ENCODE results near the gene EHD2. TPM values are rescaled to one million over a fixed set of nuclear protein-coding genes. Genes with fewer than 3 reads are reported as not detected.
"Not testable (repeated sequence)": the region's sequence is repeated elsewhere in the genome, so short reads cannot be mapped to it uniquely, and the experiment has no call there.

Gene EHD2
- total RNA-seq, 1 donor from 2014 or later: 10.3 TPM

DNA sequence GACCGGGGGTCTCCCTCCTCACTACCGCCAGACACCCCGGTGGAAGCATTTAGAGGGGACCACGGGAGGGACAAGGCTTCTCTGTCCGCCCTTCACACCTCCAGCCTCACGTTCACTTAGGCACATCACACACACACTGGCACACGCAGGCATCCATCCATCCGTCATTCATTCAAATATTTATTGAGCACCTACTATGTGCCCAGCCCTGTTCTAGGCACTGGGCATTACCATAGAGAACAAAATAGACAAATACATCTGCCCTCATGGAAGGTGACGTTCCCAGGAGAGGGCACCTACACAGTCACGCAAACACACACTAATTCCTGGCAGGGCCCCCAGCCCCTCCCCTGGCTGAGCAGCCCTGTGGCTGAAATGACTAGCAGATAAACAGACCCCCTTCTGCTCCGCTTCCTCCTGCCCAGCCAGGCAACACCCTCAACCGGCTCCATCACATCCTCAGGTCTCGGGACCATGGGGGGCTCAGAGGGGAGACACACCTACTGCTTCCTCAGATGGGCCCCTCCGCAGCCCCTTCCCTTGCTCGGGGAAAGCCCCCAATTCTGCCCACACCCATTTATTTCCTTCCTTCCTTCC, 28.4 kb downstream of the EHD2 start:
- Mint-ChIP-seq H3K27ac (no peak overlapping the region), H3K9me3 (no peaks in the 10 kb centered on the region), H3K4me3 (peak overlapping the region; percentile 20), H3K4me1 (ENCODE audit: unreplicated experiment) (peaks cover 9% of the 10 kb centered on the region), H3K27me3 (peaks cover 10% of the 10 kb centered on the region), H3K36me3 (peaks cover 8% of the 10 kb centered on the region)
- TF ChIP-seq CTCF (conservative IDR thresholded peaks at IDR 0.05): no peak
- DNase-seq (ENCODE audit: extremely low spot score, unreplicated experiment): no peak

- peaks cover 10% of the 10 kb centered on the region for H3K27me3 Mint-ChIP-seq
- DNase-seq (ENCODE audit: extremely low spot score, unreplicated experiment): no peak
- TF ChIP-seq CTCF (conservative IDR thresholded peaks at IDR 0.05): no peak
- H3K4me1 Mint-ChIP-seq (ENCODE audit: unreplicated experiment): peaks cover 9% of the 10 kb centered on the region
- H3K27ac Mint-ChIP-seq: no peak overlapping the region
- H3K9me3 Mint-ChIP-seq: no peaks in the 10 kb centered on the region
- H3K36me3 Mint-ChIP-seq: peaks cover 8% of the 10 kb centered on the region
- peak overlapping the region; percentile 31 for H3K4me3 Mint-ChIP-seq
Measured at GRCh38 chr19:47742634-47743033, 29.4 kb downstream of the EHD2 start.

GRCh38 chr19:47745010-47745901, 32.0 kb downstream of the EHD2 start, which contains the start of gene NOP53:
NOP53 (plus strand) TSS chr19:47745546; CDS start chr19:47745560, 14 bp downstream.
- H3K4me3 Mint-ChIP-seq: peak within 1 kb of the TSS; percentile 99
- peak; percentile 97 for DNase-seq (ENCODE audit: extremely low spot score, unreplicated experiment)
- no peaks in the 10 kb centered on the region for H3K9me3 Mint-ChIP-seq
- TF ChIP-seq CTCF (conservative IDR thresholded peaks at IDR 0.05): peak; percentile 27
- peaks cover 16% of the 10 kb centered on the region for H3K36me3 Mint-ChIP-seq
- H3K27ac Mint-ChIP-seq: peak within 1 kb of the TSS; percentile 100
- peaks cover 9% of the 10 kb centered on the region for H3K4me1 Mint-ChIP-seq (ENCODE audit: unreplicated experiment)
- peaks cover 10% of the 10 kb centered on the region for H3K27me3 Mint-ChIP-seq

GRCh38 chr19:47746129-47746528, 32.9 kb downstream of the EHD2 start:
- H3K36me3 Mint-ChIP-seq: peaks cover 16% of the 10 kb centered on the region
- not testable (repeated sequence) for DNase-seq (ENCODE audit: extremely low spot score, unreplicated experiment); H3K27me3 Mint-ChIP-seq; H3K4me1 Mint-ChIP-seq (ENCODE audit: unreplicated experiment); H3K9me3 Mint-ChIP-seq
- peak overlapping the region; percentile 99 for H3K4me3 Mint-ChIP-seq
- H3K27ac Mint-ChIP-seq: peak overlapping the region; percentile 100

DNA sequence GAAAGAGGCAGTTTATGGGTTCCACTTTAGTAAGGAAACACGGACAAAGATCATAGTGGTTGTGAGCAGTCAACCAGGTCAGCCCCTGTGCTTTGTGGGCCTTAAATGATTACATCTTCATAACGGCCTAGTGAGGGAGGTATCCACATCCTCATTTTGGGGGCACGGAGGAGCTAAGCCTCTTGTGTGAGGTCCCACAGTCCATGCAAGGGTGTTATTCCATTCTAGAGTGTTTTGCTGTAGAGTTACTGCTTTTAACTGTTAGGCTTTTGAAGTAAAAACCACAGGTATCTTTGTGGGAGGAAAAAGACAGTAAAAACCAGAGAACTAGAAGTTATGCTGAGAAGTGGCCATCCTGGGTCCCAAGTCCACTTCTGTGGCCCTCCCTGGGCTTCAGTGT, 36.1 kb downstream of the EHD2 start:
- H3K9me3 Mint-ChIP-seq: no peaks in the 10 kb centered on the region
- H3K27me3 Mint-ChIP-seq: peaks cover 4% of the 10 kb centered on the region
- H3K36me3 Mint-ChIP-seq: peaks cover 23% of the 10 kb centered on the region
- TF ChIP-seq CTCF (conservative IDR thresholded peaks at IDR 0.05): no peak
- peak overlapping the region; percentile 33 for H3K4me3 Mint-ChIP-seq
- DNase-seq (ENCODE audit: extremely low spot score, unreplicated experiment): no peak
- peak overlapping the region; percentile 5 for H3K27ac Mint-ChIP-seq
- H3K4me1 Mint-ChIP-seq (ENCODE audit: unreplicated experiment): peaks cover 5% of the 10 kb centered on the region

DNA sequence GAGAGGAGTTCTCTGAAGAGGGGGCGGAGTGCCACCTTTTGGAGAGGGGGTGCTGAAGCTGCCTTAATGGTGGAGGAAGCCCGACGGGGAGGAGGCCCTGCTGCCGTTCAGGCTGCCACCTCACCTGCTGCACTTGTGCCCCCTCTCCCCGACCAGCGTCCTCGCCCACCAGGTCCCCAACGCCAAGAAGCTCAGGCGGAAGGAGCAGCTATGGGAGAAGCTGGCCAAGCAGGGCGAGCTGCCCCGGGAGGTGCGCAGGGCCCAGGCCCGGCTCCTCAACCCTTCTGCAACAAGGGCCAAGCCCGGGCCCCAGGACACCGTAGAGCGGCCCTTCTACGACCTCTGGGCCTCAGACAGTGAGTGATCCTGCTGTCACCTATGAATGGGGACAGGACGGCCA, 37.5 kb downstream of the EHD2 start:
- no peaks in the 10 kb centered on the region for H3K27me3 Mint-ChIP-seq
- DNase-seq (ENCODE audit: extremely low spot score, unreplicated experiment): no peak
- H3K4me1 Mint-ChIP-seq (ENCODE audit: unreplicated experiment): no peaks in the 10 kb centered on the region
- TF ChIP-seq CTCF (conservative IDR thresholded peaks at IDR 0.05): no peak
- no peak overlapping the region for H3K4me3 Mint-ChIP-seq
- H3K36me3 Mint-ChIP-seq: peaks cover 20% of the 10 kb centered on the region
- no peak overlapping the region for H3K27ac Mint-ChIP-seq
- H3K9me3 Mint-ChIP-seq: no peaks in the 10 kb centered on the region
